Measurements from ENCODE around the gene KCNJ12.
"Not testable (repeated sequence)": the region's sequence is repeated elsewhere in the genome, so short reads cannot be mapped to it uniquely, and the experiment has no call there.

Gene KCNJ12

GRCh38 chr17:21452377-21453143, 76.4 kb downstream of the KCNJ12 start:
- DNase-seq (ENCODE audit: low spot score): peak; percentile 40

GRCh38 chr17:21453144-21453898, 77.2 kb downstream of the KCNJ12 start:
- no peak for DNase-seq (ENCODE audit: low spot score)

- DNase-seq (ENCODE audit: low spot score): not testable (repeated sequence)
These were observed 77.8 kb downstream of the KCNJ12 start for GRCh38 chr17:21454006-21454405.

GRCh38 chr17:21454441-21454840, 78.3 kb downstream of the KCNJ12 start:
- no peak for DNase-seq (ENCODE audit: low spot score)

GRCh38 chr17:21455761-21456160, 79.6 kb downstream of the KCNJ12 start:
- no peak for DNase-seq (ENCODE audit: low spot score)

GRCh38 chr17:21456449-21456848, 80.3 kb downstream of the KCNJ12 start:
- DNase-seq (ENCODE audit: low spot score): not testable (repeated sequence)

- DNase-seq (ENCODE audit: low spot score): peak; percentile 94
These were observed 81.2 kb downstream of the KCNJ12 start for GRCh38 chr17:21457051-21458026.

GRCh38 chr17:21458054-21458453, 81.9 kb downstream of the KCNJ12 start:
- no peak for DNase-seq (ENCODE audit: low spot score)

GRCh38 chr17:21459536-21459935, 83.4 kb downstream of the KCNJ12 start:
- no peak for DNase-seq (ENCODE audit: low spot score)

- no peak for DNase-seq (ENCODE audit: low spot score)
These were observed 84.2 kb downstream of the KCNJ12 start for GRCh38 chr17:21460358-21460757.

GRCh38 chr17:21462237-21462636, 86.1 kb downstream of the KCNJ12 start:
- DNase-seq (ENCODE audit: low spot score): no peak

- DNase-seq (ENCODE audit: low spot score): no peak
These were observed 87.1 kb downstream of the KCNJ12 start for GRCh38 chr17:21463204-21463661.

- no peak for DNase-seq (ENCODE audit: low spot score)
These were observed 87.7 kb downstream of the KCNJ12 start for GRCh38 chr17:21463779-21464407.

GRCh38 chr17:21464611-21465021, 88.5 kb downstream of the KCNJ12 start:
- DNase-seq (ENCODE audit: low spot score): no peak

GRCh38 chr17:21466550-21466949, 90.4 kb downstream of the KCNJ12 start:
- no peak for DNase-seq (ENCODE audit: low spot score)

GRCh38 chr17:21467196-21467595, 91.0 kb downstream of the KCNJ12 start:
- no peak for DNase-seq (ENCODE audit: low spot score)

GRCh38 chr17:21467739-21468490, 91.8 kb downstream of the KCNJ12 start:
- no peak for DNase-seq (ENCODE audit: low spot score)

All from activated CD4-positive, alpha-beta T cell treated with anti-CD3 and anti-CD28 coated beads, Interleukin-2, Interleukin-4, amounts not matched to agents 100 ng/mL and 50 ng/mL, durations not matched to agents 16 hours and 8 hours (primary cell).